Measurements from ENCODE around the gene HNRNPAB. TPM values are rescaled to one million over a fixed set of nuclear protein-coding genes. Genes with fewer than 3 reads are reported as not detected.

Gene HNRNPAB
- total RNA-seq, 2 donors from 2014 or later: 66.3 to 124 TPM

- no peak for ATAC-seq (ENCODE audit: insufficient number of reproducible peaks, low FRiP score, low read depth)
- no peak overlapping the region for H3K4me3 ChIP-seq
- DNase-seq (ENCODE audit: low spot score): no peak
- peaks cover 21% of the 10 kb centered on the region for H3K36me3 ChIP-seq
- TF ChIP-seq CTCF (IDR thresholded peaks at IDR 0.05): no peak
- peaks cover 12 to 22% of the 10 kb centered on the region in 2 donors for H3K4me1 ChIP-seq (ENCODE audit: control insufficient read depth in 1 of 2, low read depth in 2 of 2)
- no peaks in the 10 kb centered on the region for H3K9me3 ChIP-seq
- H3K27ac ChIP-seq: no peak overlapping the region
- no peaks in the 10 kb centered on the region for H3K27me3 ChIP-seq (replicated peaks; ENCODE audit: insufficient read depth)
Observed at GRCh38 chr5:178229861-178230260, 25.5 kb downstream of the HNRNPAB start.

GRCh38 chr5:178230879-178231538 is 26.7 kb downstream of the HNRNPAB start:
- Histone ChIP-seq H3K4me1 (ENCODE audit: control insufficient read depth in 1 of 2, low read depth in 2 of 2) (peaks cover 12 to 22% of the 10 kb centered on the region in 2 donors), H3K4me3 (peak overlapping the region; percentile 72), H3K36me3 (peaks cover 21% of the 10 kb centered on the region), H3K9me3 (no peaks in the 10 kb centered on the region), H3K27ac (peak overlapping the region in 1 of 2 donors; percentile 93), H3K27me3 (replicated peaks; ENCODE audit: insufficient read depth) (no peaks in the 10 kb centered on the region)
- TF ChIP-seq CTCF (IDR thresholded peaks at IDR 0.05): no peak
- ATAC-seq (ENCODE audit: insufficient number of reproducible peaks, low FRiP score, low read depth): no peak
- DNase-seq (ENCODE audit: low spot score): no peak

- TF ChIP-seq CTCF (IDR thresholded peaks at IDR 0.05): no peak
- ATAC-seq (ENCODE audit: insufficient number of reproducible peaks, low FRiP score, low read depth): no peak
- peaks cover 20% of the 10 kb centered on the region for H3K36me3 ChIP-seq
- H3K4me3 ChIP-seq: peak overlapping the region; percentile 72
- H3K9me3 ChIP-seq: no peaks in the 10 kb centered on the region
- peak overlapping the region; percentile 89 to 93 for H3K27ac ChIP-seq
- DNase-seq (ENCODE audit: low spot score): no peak
- no peaks in the 10 kb centered on the region for H3K27me3 ChIP-seq (replicated peaks; ENCODE audit: insufficient read depth)
- peaks cover 12 to 27% of the 10 kb centered on the region in 2 donors for H3K4me1 ChIP-seq (ENCODE audit: control insufficient read depth in 1 of 2, low read depth in 2 of 2)
Observed at GRCh38 chr5:178231539-178232123, 27.3 kb downstream of the HNRNPAB start.

- Histone ChIP-seq H3K36me3 (peaks cover 14% of the 10 kb centered on the region), H3K9me3 (no peaks in the 10 kb centered on the region), H3K27ac (peak within 1 kb of the TSS; percentile 89 to 93), H3K4me1 (ENCODE audit: control insufficient read depth in 1 of 2, low read depth in 2 of 2) (peaks cover 15 to 32% of the 10 kb centered on the region in 2 donors), H3K27me3 (replicated peaks; ENCODE audit: insufficient read depth) (no peaks in the 10 kb centered on the region), H3K4me3 (peak within 1 kb of the TSS; percentile 72)
- TF ChIP-seq CTCF (IDR thresholded peaks at IDR 0.05): no peak
- DNase-seq (ENCODE audit: low spot score): no peak
- no peak for ATAC-seq (ENCODE audit: insufficient number of reproducible peaks, low FRiP score, low read depth)
Observed at GRCh38 chr5:178232124-178232919, 28.0 kb downstream of the HNRNPAB start, which contains the start of gene PHYKPL. PHYKPL (minus strand) TSS chr5:178232802; CDS start chr5:178232550, 252 bp downstream.

GRCh38 chr5:178232920-178233429 is 28.6 kb downstream of the HNRNPAB start:
- TF ChIP-seq CTCF (IDR thresholded peaks at IDR 0.05): no peak
- no peak for ATAC-seq (ENCODE audit: insufficient number of reproducible peaks, low FRiP score, low read depth)

More at GRCh38 chr5:178232920-178233429, 28.6 kb downstream of the HNRNPAB start:
- Histone ChIP-seq H3K4me1 (ENCODE audit: control insufficient read depth in 1 of 2, low read depth in 2 of 2) (peaks cover 15 to 32% of the 10 kb centered on the region in 2 donors), H3K9me3 (no peaks in the 10 kb centered on the region), H3K36me3 (peaks cover 9% of the 10 kb centered on the region), H3K4me3 (peak overlapping the region; percentile 72), H3K27me3 (replicated peaks; ENCODE audit: insufficient read depth) (no peaks in the 10 kb centered on the region), H3K27ac (peak overlapping the region; percentile 89 to 93)
- DNase-seq (ENCODE audit: low spot score): no peak
